Activated naive CD8-positive, alpha-beta T cell treated with anti-CD3 and anti-CD28 coated beads, Interleukin-2, amount 50 U/mL, for 24 hours (primary cell): ENCODE data around the gene SERPING1.

Experiments
- ATAC-seq: fragments of 150-1000 bp; cut with Tn5 transposase; one replicate; pipeline ENCODE4 v1.10.0; 2021
- DNase-seq: peaks from one replicate; pipeline ENCODE4 v3.0.0; 2021
- H3K27ac Mint-ChIP-seq: one replicate; pipeline ENCODE4 v1.8.0; 2021; ENCODE audit warnings: mild to moderate bottlenecking, mixed read lengths
- H3K27me3 Mint-ChIP-seq: one replicate; pipeline ENCODE4 v1.8.0; 2021; ENCODE audit warnings: mixed read lengths
- H3K36me3 Mint-ChIP-seq: one replicate; pipeline ENCODE4 v1.8.0; 2021; ENCODE audit warnings: low read depth, mixed read lengths
- H3K4me1 Mint-ChIP-seq: one replicate; pipeline ENCODE4 v1.8.0; 2021; ENCODE audit warnings: mixed read lengths
- H3K4me3 Mint-ChIP-seq: one replicate; pipeline ENCODE4 v1.8.0; 2021; ENCODE audit warnings: mild to moderate bottlenecking, moderate library complexity, mixed read lengths
- H3K9me3 Mint-ChIP-seq: one replicate; pipeline ENCODE4 v1.8.0; 2021; ENCODE audit warnings: mixed read lengths

The SERPING1 gene

GRCh38 chr11:57638811-57639320 lies 41.4 kb downstream of the SERPING1 start:
- H3K9me3 Mint-ChIP-seq = no peaks in the 10 kb centered on the region
- peak; percentile 26 for ATAC-seq
- peak overlapping the region; percentile 82 for H3K4me3 Mint-ChIP-seq
- H3K27ac Mint-ChIP-seq = no peak overlapping the region
- H3K4me1 Mint-ChIP-seq = peaks cover 13% of the 10 kb centered on the region
- H3K36me3 Mint-ChIP-seq = no peaks in the 10 kb centered on the region
- peaks cover 41% of the 10 kb centered on the region for H3K27me3 Mint-ChIP-seq
- DNase-seq = no peak

- H3K4me1 Mint-ChIP-seq = peaks cover 13% of the 10 kb centered on the region
- DNase-seq = no peak
- H3K36me3 Mint-ChIP-seq = no peaks in the 10 kb centered on the region
- no peaks in the 10 kb centered on the region for H3K9me3 Mint-ChIP-seq
- H3K27me3 Mint-ChIP-seq = peaks cover 36% of the 10 kb centered on the region
- H3K27ac Mint-ChIP-seq = no peak overlapping the region
- no peak for ATAC-seq
- peak overlapping the region; percentile 82 for H3K4me3 Mint-ChIP-seq
Observed at GRCh38 chr11:57639321-57640067, 42.0 kb downstream of the SERPING1 start.

DNA sequence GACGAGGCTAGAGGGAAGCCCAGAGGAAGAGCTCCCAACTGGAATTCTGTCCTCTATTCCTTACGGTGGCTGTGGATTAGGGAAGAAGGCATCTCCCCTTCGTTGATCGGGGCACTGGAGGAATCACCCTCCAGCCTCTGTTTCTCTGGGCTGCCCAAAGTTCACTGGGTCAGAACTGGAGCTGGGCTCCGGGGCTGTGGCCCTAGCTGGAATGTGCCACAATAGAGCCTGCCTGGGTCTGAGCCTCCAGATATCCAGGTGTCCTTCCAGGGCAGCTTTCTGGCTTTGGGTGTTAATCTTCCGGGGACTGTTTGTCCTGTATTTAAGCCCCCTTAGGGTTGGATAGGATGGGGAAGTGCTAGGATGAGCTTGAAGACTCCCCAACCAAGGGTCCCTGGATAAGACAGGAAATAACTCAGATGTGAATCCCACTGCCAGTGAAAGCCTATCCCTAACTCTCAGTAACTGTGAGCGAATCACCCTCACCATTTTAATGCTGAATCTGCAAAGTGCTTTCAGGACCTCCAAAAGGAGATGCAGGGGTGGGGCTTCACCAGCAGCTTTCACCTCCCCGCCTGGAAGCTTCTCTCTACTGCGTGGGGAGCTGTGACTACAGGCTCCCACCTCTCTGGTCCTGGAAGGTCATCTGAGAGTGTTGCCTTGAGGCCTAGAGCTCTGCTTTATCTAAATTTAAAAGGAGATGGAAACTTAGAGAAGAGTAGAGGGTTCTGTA lies 42.7 kb downstream of the SERPING1 start:
- Mint-ChIP-seq H3K27me3 (peaks cover 34% of the 10 kb centered on the region), H3K27ac (no peak overlapping the region), H3K9me3 (no peaks in the 10 kb centered on the region), H3K4me1 (peaks cover 13% of the 10 kb centered on the region), H3K36me3 (no peaks in the 10 kb centered on the region), H3K4me3 (no peak overlapping the region)
- no peak for ATAC-seq
- DNase-seq = no peak

DNA sequence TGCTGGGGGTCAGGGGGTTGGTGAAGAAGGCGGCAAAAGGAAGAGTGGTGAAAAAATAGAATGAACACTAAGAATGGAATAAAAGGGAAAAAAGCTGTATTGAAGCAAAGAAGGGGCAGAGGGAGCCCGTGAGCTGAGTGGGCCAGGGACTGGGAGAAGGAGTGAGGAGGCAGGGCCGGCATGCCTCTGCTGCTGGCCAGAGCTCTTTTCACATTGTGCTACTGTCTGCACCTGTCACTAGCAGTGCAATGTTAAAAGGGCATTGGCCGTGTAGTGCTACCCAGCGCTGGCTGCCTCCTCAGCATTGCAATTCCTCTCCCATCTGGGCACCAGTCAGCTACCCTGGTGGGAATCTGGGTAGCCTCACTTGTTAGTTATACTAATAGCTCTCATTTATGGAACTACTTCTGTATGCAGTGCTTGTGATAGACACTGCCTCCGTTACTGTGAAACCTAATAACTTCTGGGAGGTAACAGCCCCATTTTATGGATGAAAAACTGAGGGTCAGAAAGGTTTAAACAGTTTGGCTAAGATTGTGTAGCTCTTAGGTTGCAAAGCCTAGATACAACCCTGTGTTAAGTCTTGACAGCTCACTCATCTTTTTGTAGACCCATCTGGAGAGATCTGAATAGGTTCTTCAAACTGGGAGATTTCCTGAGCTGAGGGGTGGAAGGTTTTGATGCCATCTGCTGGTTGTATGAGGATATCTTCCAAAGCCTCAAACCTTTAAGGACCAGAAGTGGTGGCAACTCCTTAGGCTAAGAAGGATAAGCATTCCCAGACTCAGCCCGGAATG lies 43.7 kb downstream of the SERPING1 start:
- no peak overlapping the region for H3K4me3 Mint-ChIP-seq
- no peak overlapping the region for H3K27ac Mint-ChIP-seq

DNA sequence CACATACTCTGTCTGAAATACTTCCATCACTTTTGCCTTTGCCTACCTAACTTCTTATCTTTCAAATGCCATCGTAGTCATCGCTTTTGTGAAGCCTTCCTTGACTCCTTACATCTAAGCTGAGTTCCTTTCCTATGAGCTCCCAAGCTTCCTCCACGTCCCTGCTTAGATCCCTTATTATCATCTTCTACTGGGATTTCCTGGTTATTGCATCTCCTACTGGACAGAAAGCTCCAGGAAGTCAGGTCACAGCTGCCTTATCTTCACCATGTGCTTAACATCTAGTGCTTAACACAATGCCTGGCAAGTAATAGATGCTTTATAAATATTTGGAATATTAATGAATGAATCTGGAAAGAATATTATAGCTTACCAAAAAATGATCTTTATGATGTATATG lies 46.3 kb downstream of the SERPING1 start:
- H3K27me3 Mint-ChIP-seq = peaks cover 48% of the 10 kb centered on the region
- peaks cover 35% of the 10 kb centered on the region for H3K4me1 Mint-ChIP-seq
- no peak overlapping the region for H3K27ac Mint-ChIP-seq
- no peaks in the 10 kb centered on the region for H3K36me3 Mint-ChIP-seq
- H3K4me3 Mint-ChIP-seq = no peak overlapping the region
- no peaks in the 10 kb centered on the region for H3K9me3 Mint-ChIP-seq
- ATAC-seq (no peak), DNase-seq (no peak)

More for the DNA sequence above, 43.7 kb downstream of the SERPING1 start:
- H3K36me3 Mint-ChIP-seq = no peaks in the 10 kb centered on the region
- no peak for DNase-seq
- peaks cover 17% of the 10 kb centered on the region for H3K4me1 Mint-ChIP-seq
- peaks cover 42% of the 10 kb centered on the region for H3K27me3 Mint-ChIP-seq
- H3K9me3 Mint-ChIP-seq = no peaks in the 10 kb centered on the region
- ATAC-seq = peak; percentile 24

GRCh38 chr11:57644748-57645688 lies 47.5 kb downstream of the SERPING1 start:
- Mint-ChIP-seq H3K9me3 (no peaks in the 10 kb centered on the region), H3K4me3 (no peak overlapping the region), H3K27ac (no peak overlapping the region), H3K36me3 (no peaks in the 10 kb centered on the region), H3K4me1 (peaks cover 35% of the 10 kb centered on the region), H3K27me3 (peaks cover 48% of the 10 kb centered on the region)
- ATAC-seq (peak; percentile 79), DNase-seq (peak; percentile 87)

- Mint-ChIP-seq H3K36me3 (no peaks in the 10 kb centered on the region), H3K27me3 (peaks cover 45% of the 10 kb centered on the region), H3K4me1 (peaks cover 37% of the 10 kb centered on the region), H3K27ac (no peak overlapping the region), H3K4me3 (no peak overlapping the region), H3K9me3 (no peaks in the 10 kb centered on the region)
- DNase-seq (no peak), ATAC-seq (no peak)
Observed at GRCh38 chr11:57645689-57646085, 48.2 kb downstream of the SERPING1 start.

GRCh38 chr11:57646194-57646798 lies 48.8 kb downstream of the SERPING1 start:
- ATAC-seq = no peak
- peaks cover 45% of the 10 kb centered on the region for H3K27me3 Mint-ChIP-seq
- H3K9me3 Mint-ChIP-seq = no peaks in the 10 kb centered on the region
- no peak for DNase-seq
- peaks cover 37% of the 10 kb centered on the region for H3K4me1 Mint-ChIP-seq
- no peaks in the 10 kb centered on the region for H3K36me3 Mint-ChIP-seq
- H3K27ac Mint-ChIP-seq = no peak overlapping the region
- H3K4me3 Mint-ChIP-seq = no peak overlapping the region

DNA sequence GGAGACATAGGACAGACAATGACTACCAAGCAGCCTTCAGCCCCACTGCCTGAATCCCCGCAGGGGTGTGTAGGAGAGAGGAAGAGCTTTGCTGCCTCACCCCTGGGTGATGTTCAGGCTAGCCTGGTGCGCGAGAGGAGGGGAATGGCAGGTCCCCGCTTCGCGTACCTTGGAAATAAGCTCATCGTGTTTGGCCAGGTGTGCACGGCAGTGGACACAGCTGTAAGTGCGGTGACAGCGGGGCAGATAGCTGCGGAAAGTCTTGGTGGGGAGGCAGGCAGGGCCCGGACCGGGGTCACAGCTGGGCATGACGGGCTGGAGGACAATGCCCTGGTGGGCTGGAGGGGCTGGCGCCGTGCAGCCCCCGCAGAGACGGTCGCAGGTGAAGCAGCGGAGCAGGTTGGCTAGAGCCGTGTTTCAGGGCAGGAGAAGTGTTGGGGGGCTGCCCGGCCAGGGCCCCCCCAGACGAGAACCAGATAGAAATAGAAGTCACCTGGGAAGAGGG lies 49.4 kb downstream of the SERPING1 start:
- ATAC-seq (no peak), DNase-seq (no peak)
- H3K27me3 Mint-ChIP-seq = peaks cover 45% of the 10 kb centered on the region
- no peaks in the 10 kb centered on the region for H3K36me3 Mint-ChIP-seq
- H3K9me3 Mint-ChIP-seq = no peaks in the 10 kb centered on the region
- H3K4me1 Mint-ChIP-seq = peaks cover 37% of the 10 kb centered on the region
- H3K4me3 Mint-ChIP-seq = no peak overlapping the region
- no peak overlapping the region for H3K27ac Mint-ChIP-seq

- H3K27ac Mint-ChIP-seq = no peak overlapping the region
- ATAC-seq (no peak), DNase-seq (no peak)
- H3K4me1 Mint-ChIP-seq = peaks cover 38% of the 10 kb centered on the region
- H3K4me3 Mint-ChIP-seq = no peak overlapping the region
- no peaks in the 10 kb centered on the region for H3K36me3 Mint-ChIP-seq
- no peaks in the 10 kb centered on the region for H3K9me3 Mint-ChIP-seq
- peaks cover 45% of the 10 kb centered on the region for H3K27me3 Mint-ChIP-seq
Observed at GRCh38 chr11:57647372-57647771, 49.9 kb downstream of the SERPING1 start.

DNA sequence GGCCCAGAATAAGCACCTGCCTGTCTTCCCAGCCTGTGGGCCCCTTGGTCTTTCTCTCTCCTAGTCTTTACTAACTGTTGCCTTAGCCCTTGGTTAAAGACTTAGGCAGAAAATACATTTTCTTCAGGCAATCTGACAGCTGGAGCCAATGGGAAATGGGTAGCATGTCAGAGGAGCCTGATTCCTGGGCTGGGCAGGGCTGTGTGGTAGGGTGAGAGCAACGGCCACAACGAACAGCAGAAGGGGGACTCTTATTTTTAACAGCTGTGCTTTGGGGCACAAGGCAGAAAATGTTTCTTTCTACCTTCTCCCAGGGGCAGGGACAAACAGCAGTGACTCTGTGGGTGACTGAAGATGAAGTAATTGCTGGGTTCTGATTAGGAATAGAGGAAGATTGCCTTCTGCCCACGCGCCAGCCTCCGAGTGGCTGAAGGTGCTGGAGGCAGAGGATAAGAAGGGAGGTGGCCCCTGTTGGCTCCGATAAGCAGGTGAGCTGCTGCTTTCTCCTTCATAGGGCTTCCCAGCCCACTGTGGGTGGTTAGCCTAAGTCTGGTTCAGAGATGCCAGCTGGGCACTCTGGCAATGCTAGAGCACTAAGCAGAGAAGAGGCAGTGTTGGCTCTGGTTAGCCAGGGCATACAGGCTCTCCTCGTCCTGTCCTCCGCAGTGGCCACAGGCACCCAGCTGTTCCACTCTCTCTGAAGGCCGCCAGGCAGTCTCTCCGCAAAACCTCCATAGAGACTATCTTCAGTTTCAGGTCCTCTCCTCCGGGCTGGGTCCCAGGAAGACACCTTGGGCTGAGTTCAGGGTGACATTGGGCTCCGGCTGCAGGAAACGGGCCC lies 50.7 kb downstream of the SERPING1 start:
- Mint-ChIP-seq H3K27me3 (peaks cover 43% of the 10 kb centered on the region), H3K4me3 (peak overlapping the region; percentile 67), H3K27ac (no peak overlapping the region), H3K4me1 (peaks cover 46% of the 10 kb centered on the region), H3K9me3 (no peaks in the 10 kb centered on the region), H3K36me3 (no peaks in the 10 kb centered on the region)
- DNase-seq (no peak), ATAC-seq (no peak)

DNA sequence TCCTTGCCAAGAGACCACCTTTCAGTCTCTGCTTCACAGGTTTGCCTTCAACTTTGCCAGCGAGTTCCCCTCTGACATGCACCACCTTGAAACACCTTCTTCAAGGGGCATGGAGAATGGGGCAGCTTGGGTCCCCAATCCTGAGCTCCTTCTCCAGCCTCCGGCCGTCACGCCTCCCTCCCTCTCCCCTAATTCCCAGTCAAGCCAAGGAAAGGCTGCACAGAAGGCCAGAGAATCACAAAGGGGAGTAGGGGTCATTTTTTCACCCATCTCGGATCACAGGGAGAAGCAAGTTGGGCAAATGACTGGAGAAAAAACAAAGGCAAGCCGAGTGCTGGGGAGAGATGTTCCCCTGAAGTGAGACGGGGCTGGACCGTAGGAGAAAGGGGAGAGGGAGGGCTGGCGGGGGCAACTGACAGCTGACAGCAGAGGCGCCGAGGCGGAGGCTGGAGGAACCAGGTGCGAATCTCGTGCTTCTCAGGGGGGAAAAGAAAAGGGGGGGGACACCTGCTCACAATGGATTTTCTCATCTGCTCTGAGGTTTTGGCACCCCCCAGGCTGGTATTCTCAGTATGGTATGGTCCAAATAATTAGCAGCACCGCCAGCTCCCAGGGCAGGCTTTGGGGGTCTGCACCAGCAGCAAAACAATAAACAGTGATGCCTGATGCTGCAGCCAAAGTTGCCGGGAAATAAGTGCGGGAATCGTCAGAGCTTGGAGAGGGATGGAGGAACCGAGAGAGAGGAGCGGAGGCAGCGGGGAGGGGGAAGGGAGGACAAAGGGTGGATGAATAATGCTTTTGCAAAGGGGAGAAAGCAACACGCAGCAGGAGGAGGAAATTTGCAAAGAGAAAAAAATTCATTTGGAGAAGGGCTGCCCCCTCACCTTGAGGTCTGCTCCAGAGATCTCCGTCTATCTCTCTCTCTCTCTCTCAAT lies 51.6 kb downstream of the SERPING1 start:
- Mint-ChIP-seq H3K27me3 (peaks cover 40% of the 10 kb centered on the region), H3K27ac (no peak overlapping the region), H3K4me3 (peak overlapping the region; percentile 67), H3K9me3 (no peaks in the 10 kb centered on the region), H3K36me3 (no peaks in the 10 kb centered on the region), H3K4me1 (peaks cover 47% of the 10 kb centered on the region)
- ATAC-seq (no peak), DNase-seq (peak; percentile 31)
